ENCODE measurements around the gene SCAND1.
"Not testable (repeated sequence)": the region's sequence is repeated elsewhere in the genome, so short reads cannot be mapped to it uniquely, and the experiment has no call there.

SCAND1 gene

DNA sequence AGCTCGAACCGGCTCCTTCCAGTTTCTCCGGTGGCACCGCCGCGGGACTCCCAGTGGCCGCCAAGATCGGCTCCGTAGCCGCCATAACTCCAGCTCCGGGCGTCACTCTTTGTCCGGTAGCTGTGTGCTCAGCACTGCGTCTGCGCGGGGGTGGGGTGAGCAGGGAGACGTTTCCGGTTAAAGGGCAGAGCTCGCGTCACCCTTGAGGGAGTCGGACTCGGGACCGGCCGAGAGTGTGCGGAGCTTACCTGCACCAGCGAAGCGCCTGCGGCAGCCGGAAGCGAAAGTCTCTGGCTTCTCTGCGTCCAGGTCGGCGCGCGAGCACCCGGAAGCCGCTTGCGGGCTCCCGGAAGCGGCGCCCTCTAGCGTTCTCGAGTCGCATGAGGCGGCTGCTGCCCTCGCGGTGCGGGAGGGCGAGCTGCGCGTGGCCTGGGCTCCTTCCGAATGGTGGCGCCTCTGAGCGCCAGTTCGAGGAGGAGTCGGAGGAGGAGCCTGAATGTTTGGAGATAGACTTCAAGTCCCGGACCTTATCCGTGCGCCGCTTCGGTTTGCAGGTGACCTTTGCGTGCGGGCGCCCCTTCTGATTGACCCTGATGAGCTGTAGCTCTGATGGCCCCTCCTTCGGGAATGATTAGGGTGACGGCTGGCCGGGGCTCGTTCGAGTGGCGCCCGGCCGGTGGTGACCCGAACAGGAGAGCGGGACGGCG lies at the start of gene SCAND1:
SCAND1 (minus strand) TSS at position 303 of the 707 bp plus-strand sequence; CDS start at position 85, 218 bp downstream.
- peak; percentile 96 for DNase-seq

- DNase-seq: no peak
These were observed 49.7 kb upstream of the SCAND1 start for GRCh38 chr20:36004045-36004444.

DNA sequence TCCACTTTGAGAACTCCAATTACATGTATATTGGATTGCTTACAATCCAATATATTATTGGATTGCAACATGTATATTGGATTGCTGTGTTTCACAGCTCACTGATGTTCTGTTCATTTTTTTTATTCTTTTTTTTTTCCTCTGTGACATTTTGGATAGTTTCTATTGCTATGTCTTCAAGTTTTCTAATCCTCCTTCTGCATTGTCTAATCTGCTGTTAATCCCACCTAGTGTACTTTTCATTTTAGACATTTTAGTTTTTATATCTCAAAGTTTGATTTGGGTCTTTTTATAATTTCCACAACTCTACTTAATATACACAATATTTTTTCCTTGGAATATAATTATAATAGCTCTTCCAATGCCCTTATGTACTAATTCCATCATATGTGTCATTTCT lies 48.6 kb upstream of the SCAND1 start:
- DNase-seq: no peak

DNA sequence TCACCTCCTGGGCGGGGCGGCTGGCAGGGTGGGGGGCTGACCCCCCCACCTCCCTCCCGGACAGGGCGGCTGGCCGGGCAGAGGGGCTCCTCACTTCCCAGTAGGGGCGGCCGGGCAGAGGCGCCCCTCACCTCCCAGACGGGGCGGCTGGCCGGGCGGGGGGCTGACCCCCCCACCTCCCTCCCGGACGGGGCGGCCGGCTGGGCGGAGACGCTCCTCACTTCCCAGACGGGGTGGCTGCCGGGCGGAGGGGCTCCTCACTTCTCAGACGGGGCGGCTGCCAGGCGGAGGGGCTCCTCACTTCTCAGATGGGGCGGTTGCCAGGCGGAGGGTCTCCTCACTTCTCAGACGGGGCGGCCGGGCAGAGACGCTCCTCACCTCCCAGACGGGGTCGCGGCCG lies 47.0 kb upstream of the SCAND1 start:
- DNase-seq: not testable (repeated sequence)

GRCh38 chr20:35996492-35996891 lies 42.2 kb upstream of the SCAND1 start:
- not testable (repeated sequence) for DNase-seq

DNA sequence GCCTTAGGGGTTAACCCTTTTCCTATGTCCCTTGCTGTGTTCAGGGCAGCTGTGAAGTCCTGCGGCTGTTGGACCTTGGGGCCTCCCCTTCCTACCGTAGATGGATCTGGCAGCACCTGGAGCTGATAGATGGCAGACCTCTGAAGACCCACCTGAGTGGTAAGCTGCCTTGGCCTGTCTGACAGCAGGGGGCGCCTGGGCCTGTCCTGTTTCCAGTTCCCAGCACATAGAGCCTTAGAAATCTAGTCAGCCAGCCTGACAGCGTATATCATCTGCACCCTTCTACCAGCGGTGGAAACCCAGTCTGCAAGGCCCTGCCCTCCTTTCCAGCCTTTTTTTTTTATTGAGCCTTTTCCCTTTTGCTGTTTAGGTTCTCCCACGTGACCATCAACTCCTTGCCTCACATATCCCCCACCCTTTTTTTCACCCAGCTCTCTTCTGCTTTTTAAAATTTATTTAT lies 40.7 kb upstream of the SCAND1 start:
- DNase-seq: peak; percentile 71

DNA sequence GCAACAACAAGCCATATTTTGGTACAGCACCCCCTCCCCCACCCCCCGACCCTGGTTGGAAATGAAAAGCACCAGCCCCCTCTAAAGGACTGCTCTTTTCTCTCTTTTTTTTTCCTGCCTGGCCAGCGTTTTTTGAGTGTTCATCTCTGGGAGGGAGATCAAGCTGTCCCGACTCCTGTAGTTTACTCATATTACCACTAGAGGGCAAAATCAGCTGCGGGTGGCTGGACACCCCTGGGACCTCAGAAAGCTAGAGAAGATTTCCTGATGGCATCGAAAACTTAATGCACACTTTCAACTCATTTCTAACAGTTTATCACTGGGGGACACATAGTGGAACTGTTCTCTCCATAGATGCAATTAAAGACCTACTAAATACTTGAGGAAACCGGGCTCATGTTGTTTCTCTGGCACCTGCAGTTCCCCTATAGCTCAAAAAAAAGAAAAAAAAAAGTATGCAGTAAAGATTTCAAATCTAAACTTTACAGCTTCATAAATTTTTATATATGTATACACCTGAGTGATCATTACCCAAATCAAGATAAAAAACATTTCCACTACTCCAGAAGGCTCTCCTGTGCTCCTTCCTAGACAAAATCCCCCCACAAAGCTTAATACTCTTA lies 38.5 kb upstream of the SCAND1 start:
- DNase-seq: peak; percentile 8

- no peak for DNase-seq
These were observed 37.0 kb upstream of the SCAND1 start for GRCh38 chr20:35991142-35991771.

GRCh38 chr20:35988910-35989463 lies 34.7 kb upstream of the SCAND1 start:
- DNase-seq: no peak

DNA sequence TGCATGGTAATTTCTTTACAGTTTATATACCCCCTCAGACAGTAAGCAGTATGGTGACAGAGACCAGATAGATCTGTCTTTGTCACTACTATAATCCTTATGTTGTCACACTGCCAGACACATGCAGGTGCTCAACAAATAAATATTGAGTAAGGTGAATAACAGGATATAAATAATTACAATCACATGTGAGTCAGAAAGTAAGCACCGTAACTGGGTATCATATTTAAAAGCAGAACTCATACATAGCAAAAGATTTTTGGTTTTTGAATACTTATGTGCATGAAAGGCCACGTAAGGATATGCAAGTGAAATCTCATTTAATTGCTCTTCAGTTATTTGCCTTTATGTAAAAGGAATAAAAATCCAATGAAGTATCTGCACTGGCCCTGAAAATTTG lies 31.5 kb upstream of the SCAND1 start:
- no peak for DNase-seq

DNA sequence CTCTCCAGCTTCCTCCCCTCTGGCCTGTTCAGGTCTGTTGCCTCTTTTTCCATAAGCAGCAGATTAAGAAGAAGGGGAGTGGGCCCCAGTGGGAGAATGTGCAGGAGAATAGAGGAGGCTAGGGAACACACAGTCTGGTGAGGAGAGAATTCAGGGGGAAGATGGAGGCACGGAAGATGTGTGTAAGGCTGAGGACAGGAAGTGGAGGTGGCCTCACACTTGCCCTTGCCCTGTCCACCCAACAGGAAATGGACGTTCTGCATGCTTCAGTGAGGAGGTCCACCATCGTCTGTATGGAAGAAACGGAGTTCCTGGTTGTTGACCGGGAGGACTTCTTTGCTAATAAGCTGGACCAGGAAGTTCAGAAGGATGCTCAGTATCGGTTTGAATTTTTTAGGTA lies 30.1 kb upstream of the SCAND1 start:
- DNase-seq: no peak

DNA sequence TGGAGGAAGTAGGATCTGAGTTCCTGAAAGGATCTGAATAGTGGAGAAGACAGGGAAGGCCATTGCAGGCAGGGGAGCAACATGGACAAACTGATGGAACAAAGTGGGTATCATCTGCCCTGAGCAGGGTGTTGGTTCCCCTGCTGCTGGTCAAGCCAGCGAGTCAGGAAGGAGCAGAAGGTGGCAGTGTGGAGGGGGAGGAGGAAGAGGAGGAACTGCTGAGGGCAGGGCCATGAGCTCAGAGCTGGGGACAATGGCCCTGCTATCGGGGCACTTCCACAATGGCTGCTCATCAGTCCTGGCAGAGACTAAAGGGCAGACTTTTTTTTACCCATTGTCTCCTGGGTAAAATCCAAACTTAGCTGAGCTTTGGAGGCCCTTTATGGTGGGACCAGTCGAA lies 27.7 kb upstream of the SCAND1 start:
- no peak for DNase-seq

DNA sequence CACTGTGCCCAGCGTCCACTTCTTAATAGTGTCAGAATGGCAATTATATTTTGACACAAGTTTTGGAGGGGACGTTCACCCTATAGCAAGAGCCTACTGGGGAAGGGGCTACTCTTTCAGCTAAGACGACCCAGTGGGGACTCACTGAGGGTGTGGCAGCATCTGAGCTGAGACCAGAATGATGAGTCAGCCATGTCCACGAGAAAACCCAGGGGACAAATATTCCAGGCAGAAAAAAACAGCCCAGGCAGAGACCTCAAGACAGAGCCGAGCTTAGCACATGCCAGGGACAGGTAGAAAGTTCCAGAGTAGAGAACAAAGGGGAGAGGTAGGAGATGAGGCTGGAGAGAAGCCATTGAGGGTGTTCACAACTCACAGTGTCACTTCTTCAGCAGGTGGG lies 25.2 kb upstream of the SCAND1 start:
- no peak for DNase-seq

GRCh38 chr20:35978041-35978513 lies 23.8 kb upstream of the SCAND1 start:
- no peak for DNase-seq

- no peak for DNase-seq
These were observed 21.5 kb upstream of the SCAND1 start for GRCh38 chr20:35975576-35976373.

DNA sequence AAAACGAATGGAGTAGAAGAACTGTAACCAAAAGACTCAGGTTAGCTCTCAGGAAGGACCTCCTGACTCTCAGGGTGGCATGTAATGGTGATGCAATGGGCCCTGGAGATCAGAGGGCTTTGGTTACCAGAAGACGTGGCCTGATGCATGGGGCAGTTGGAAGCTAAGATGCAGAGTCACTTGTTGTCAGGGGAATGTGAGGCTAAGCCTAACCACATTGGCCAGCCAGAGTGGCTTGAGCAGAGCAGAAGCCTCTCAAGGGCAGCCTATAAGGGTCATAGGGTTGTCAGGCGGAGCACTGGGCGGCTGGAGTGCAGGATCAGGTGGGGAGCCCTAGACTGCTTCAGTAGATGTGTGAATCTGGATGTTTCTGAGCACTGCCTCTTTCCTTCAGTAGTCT lies 20.0 kb upstream of the SCAND1 start:
- DNase-seq: no peak

DNA sequence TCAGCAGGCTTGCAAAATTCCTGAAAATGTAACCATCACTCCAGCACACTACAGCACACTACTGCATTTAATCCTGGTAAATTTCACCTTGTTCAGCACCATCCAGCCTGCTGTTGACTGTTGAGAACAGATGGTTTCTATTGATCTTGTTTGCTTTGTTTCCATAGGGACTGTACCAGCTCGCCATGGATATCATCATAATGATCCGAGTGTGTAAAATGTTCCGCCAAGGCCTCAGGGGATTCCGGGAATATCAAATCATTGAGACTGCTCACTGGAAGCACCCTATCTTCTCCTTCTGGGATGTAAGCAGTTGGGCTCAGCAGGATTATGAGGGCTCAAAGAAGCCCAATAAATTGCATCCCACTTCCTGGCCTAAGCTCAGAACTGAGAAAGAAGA lies 18.2 kb upstream of the SCAND1 start:
- no peak for DNase-seq

DNA sequence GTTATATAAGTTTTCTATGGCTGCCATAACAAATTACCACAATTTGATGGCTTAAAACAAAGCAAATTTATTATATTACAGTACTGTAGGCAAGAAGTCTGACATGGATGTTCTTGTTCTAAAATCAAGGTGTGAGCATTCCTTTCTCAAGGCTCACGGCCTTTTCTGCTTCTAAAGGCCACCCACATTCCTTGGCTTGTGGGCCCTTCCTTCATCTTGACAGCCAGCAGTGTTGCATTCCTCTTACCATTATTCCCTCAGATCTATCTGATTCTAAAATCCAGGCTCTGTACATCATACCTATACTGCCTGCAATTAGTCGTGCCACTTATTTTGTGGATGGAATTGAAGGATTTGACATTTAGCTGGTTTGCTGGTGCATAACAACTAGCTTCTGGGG lies 17.7 kb upstream of the SCAND1 start:
- DNase-seq: no peak

DNA sequence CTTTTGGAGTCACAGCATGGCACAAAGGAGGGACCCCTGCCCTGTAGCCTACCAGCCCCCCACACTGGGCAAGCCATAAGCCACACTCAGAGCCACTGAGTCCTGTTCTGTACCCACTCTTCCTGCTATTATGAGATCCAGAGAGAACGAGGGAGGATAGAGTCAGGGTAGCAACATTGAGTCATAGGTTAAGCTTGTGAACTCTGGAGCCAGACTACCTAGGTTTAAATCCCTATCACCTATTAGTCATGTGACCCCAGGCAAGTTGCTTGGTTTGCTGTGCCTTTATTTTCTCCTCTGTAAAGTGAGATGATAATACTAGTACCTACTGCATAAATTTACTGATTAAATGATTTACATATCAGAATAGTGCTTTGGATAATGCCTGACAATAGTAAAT lies 14.6 kb upstream of the SCAND1 start:
- DNase-seq: no peak

DNA sequence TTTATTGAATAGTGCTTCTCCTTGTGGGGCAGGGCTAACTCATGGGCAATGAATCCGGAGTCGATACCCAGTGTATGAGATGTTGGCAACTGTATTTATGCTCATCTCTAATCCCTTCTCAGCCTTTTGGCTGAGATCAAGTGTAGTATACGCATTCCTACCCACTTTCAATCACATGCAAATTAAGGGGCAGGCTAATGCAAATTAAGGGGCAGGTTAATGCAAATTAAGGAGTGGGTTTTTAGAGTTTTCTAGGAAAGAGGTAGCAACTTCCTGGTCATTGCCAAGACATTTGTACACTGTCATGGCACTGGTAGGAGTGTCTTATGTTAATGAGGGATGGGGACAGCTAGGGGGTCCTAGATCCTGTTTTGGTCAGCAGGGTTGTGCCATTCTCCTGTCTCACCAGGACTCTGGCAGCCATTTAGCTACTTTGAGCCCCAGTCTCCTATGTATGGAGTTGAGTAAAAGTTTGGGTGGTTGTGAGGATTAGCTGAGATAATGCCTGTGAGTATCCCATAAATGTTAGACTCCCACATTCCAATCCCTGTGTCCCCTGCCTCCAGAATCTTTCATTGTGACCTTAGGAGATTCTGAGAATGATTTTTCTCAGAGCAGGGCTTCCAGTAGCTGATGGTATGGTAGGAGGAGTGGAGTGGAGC lies 13.8 kb upstream of the SCAND1 start, which contains the start of gene CNBD2:
CNBD2 (plus strand) TSS at position 612 of the 662 bp plus-strand sequence. CDS start 173 bp downstream, outside the sequence.
- DNase-seq: no peak

DNA sequence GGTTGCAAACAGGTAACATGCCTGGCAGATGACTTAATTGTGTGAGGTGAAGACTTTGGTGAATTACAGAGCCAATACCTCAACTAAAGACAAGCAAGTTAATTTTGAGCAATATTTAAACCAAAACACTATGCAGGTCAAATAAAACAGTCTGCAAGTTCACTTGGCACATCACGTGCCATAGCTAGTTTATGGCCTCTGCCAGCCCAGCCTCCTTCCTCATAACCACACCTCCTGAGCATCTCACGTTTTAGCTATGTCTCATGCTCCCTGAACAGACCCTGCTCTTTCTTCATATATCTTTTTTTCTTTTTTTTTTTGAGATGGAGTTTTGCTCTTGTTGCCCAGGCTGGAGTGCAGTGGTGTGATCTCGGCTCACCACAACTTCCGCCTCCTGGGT lies 9.6 kb upstream of the SCAND1 start:
- no peak for DNase-seq

GRCh38 chr20:35959291-35959690 lies 5.0 kb upstream of the SCAND1 start:
- not testable (repeated sequence) for DNase-seq
